Measurements from ENCODE around the gene JPH2. TPM values are rescaled to one million over a fixed set of nuclear protein-coding genes. Genes with fewer than 3 reads are reported as not detected.
"Not testable (repeated sequence)": the region's sequence is repeated elsewhere in the genome, so short reads cannot be mapped to it uniquely, and the experiment has no call there.

Gene JPH2
- 100 to 1,000 TPM in 2 of 12 donors, 10 to 100 TPM in 10; 20.5 to 116 (median 74.7) TPM for polyA plus RNA-seq (ENCODE audit: insufficient read length in 12 of 12)
- long read RNA-seq, donor 1, full-length matches to known transcripts: 6 of 6 reads
- long read RNA-seq, donor 1, partial matches to known transcripts: 0 of 6 reads
- long read RNA-seq, donor 1, other reads (novel, unspliced or antisense): 0 of 6 reads
- long read RNA-seq, donor 2, full-length matches to known transcripts: 12 of 28 reads
- long read RNA-seq, donor 2, partial matches to known transcripts: 16 of 28 reads
- long read RNA-seq, donor 2, other reads (novel, unspliced or antisense): 0 of 28 reads
- long read RNA-seq, donor 3, full-length matches to known transcripts: 11 of 16 reads
- long read RNA-seq, donor 3, partial matches to known transcripts: 5 of 16 reads
- long read RNA-seq, donor 3, other reads (novel, unspliced or antisense): 0 of 16 reads
- long read RNA-seq, donor 4, full-length matches to known transcripts: 4 of 4 reads
- long read RNA-seq, donor 4, partial matches to known transcripts: 0 of 4 reads
- long read RNA-seq, donor 4, other reads (novel, unspliced or antisense): 0 of 4 reads
- long read RNA-seq, donor 5, full-length matches to known transcripts: 21 of 31 reads
- long read RNA-seq, donor 5, partial matches to known transcripts: 10 of 31 reads
- long read RNA-seq, donor 5, other reads (novel, unspliced or antisense): 0 of 31 reads
- long read RNA-seq, donor 6, full-length matches to known transcripts: 14 of 20 reads
- long read RNA-seq, donor 6, partial matches to known transcripts: 6 of 20 reads
- long read RNA-seq, donor 6, other reads (novel, unspliced or antisense): 0 of 20 reads
- long read RNA-seq, donor 7, full-length matches to known transcripts: 14 of 14 reads
- long read RNA-seq, donor 7, partial matches to known transcripts: 0 of 14 reads
- long read RNA-seq, donor 7, other reads (novel, unspliced or antisense): 0 of 14 reads
- long read RNA-seq, donor 8, full-length matches to known transcripts: 33 of 41 reads
- long read RNA-seq, donor 8, partial matches to known transcripts: 8 of 41 reads
- long read RNA-seq, donor 8, other reads (novel, unspliced or antisense): 0 of 41 reads
- long read RNA-seq, donor 9, full-length matches to known transcripts: 5 of 42 reads
- long read RNA-seq, donor 9, partial matches to known transcripts: 37 of 42 reads
- long read RNA-seq, donor 9, other reads (novel, unspliced or antisense): 0 of 42 reads
- long read RNA-seq, donor 10, full-length matches to known transcripts: 35 of 40 reads
- long read RNA-seq, donor 10, partial matches to known transcripts: 5 of 40 reads
- long read RNA-seq, donor 10, other reads (novel, unspliced or antisense): 0 of 40 reads
- long read RNA-seq, donor 11, full-length matches to known transcripts: 8 of 8 reads
- long read RNA-seq, donor 11, partial matches to known transcripts: 0 of 8 reads
- long read RNA-seq, donor 11, other reads (novel, unspliced or antisense): 0 of 8 reads

DNA sequence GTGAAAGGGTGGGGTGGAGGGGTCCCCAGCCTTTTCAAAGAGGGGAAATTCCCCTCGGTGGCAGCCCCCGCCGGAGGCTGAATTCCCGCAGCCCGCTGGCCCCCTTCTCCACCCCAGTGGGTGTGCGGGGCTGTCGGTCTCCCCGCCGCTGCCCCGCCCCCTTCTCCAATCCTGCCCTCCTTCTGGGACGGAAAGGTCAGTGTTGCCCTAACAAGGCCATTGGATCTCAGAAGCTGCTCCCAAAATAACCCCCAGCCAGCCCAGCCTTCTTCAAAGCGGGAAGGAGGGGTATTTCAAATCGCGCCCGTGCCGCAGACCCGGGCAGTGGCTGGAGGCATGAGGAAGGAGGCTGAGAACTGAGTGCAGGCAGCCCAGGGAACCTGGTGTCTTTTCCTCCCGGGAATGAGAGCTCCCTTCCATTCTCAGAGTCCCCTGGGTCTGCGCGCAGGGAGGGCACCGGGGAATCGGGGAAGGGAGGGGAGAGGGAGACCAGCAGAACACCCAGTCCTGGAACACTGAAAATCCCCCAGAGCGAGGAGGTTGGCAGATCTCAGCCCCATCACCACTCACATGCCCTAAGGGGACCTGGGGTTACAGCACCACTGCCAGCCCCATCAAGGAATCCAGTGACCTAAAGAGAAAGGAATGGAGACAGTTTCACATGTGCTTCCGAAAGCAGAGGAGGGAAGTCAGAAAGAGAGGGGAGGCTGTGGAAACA is at the start of gene JPH2:
Gene JPH2, minus strand, starts transcription at position 135 of the 718 bp plus-strand sequence. CDS start 483 bp downstream, outside the sequence.
- DNase-seq: no peak

DNA sequence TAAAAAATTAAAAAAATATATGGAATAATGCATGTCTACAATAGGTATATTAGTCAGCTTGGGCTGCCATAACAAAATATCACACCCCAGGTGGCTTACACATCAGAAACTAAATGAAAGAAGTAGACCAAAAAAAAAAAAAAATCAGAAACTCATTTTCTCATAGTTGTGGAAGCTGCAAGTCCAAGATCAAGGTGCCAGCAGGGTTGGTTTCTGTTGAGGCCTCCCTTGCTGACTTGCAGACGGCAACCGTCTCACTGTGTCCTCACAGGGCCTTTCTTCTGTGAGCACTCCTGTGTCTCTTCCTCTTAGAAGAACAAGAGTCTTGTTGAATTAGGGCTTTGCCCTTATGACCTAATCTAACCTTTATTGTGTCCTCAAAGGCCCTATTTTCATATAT is 48.7 kb upstream of the JPH2 start:
- DNase-seq: no peak

DNA sequence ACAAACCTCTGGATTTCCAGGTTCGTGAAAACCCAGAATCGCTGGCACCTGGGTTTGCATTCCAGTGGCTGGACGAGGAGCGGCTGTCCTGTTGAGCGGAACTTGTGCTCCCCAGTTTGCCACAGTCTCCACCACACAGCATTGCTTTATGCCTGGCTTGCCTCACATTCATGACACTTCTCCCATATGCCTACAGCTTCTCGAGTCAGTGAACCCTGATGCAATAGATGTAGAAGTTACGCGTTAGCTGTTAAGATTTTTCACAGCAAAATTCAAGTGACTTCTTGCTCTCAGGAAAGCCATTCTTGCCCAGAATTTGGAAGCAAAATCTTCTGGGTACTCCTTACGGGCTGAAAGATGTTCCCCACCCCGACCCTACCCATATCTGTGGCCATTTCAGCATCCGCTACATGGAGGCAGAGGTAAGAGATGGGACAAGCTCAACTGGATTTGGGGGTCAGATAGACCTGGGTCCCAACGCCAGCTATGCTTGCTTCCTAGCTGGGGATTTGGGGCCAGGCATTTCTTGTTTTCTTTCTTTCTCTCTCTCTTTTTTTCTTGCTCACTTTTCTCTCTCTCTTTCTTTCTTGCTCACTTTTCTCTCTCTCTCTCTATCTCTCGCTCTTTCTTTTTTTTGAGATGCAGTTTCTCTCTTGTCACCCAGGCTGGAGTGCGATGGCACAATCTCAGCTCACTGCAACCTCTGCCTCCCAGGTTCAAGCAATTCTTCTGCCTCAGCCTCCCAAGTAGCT is 47.8 kb upstream of the JPH2 start:
- no peak for DNase-seq

DNA sequence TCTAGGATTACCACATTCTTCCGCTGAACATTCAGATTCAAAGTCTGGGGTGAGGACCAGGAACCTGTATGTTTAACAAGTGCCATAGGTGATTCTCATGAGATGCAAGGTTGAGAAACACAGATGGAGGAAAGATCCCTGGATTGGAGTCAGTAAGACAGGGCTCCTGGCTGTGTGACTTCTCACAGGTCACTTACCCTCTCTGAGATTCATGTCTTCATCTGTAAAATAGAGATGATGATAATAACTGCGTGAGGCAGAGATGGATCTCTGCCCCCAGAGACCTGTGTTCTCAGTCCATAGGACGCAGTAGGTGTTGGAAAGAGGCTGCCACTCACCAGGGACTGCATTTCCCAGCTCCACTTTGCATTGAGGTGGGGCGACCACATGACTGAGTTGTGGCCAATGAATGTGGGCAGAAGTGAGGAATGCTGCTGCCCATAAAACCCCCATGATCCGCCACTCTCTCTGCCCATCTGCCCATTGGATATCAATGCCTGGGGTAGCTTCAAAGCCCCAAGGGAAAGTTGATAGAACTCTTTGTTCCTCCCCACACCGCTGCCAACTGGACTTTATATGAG is 46.5 kb upstream of the JPH2 start:
- DNase-seq: no peak

DNA sequence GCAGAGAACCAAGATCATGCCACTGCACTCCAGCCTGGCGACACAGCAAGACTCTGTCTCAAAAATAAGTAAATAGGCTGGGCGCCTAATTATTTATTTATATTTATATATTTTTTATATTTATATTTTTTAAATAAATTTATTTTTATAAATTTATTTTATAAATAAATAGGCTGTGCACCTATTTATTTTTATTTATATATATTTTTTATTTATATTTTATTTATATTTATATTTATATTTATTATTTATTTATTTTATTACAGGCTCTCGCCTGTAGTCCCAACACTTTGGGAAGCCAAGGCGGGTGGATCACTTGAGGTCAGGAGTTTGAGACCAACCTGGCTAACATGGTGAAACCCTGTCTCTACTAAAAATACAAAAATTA is 45.5 kb upstream of the JPH2 start:
- not testable (repeated sequence) for DNase-seq

DNA sequence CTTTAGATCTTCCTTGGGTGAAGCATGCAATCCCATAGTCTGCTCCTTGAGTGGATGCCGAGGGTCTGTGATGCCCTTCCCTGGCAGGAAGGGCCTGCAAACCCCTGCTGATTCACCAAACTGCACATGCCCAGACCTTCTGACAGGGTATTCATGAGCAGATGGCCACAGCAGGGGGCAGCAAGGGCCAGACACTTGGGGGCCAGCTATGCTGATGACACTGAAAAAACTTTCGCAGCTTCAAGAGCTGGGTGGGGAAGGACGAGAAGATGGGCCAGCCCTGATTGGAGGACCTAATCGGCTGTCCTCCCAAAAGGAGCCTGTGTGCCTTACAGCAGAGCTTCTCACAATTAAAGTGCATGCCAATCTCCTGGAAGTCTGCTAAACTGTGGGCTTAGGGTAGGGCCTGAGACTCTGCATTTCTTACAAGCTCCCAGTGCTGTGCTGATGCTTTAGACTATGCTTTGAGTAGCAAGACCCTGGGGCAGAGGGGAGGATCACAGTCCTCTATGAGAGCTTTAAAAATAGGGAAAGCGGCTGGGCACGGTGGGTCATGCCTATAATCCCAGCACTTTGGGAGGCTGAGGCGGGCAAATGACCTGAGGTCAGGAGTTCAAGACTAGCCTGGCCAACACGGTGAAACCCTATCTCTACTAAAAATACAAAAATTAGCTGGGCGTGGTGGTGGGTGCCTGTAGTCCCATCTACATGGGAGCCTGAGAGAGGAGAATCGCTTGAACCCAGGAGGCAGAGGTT is 44.9 kb upstream of the JPH2 start:
- DNase-seq: no peak

DNA sequence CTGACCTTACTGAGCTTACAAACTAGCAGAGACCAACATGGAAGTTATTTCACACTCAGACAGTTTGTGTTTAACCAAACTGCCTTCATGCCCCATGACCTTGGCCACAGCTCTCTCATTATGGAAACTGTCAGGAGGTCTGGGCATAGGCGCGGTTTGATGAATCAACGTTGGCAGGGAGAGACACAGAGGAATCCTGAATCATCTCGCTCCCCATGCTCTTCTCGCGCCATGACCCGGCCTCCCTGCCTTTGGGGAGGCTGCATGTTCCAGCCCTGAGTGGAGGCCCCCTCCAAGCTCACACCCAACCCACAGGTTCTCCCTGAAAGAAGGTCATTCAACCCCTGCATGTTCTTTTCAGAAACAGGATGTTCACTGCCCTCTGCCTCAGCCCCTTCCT is 44.2 kb upstream of the JPH2 start:
- DNase-seq: no peak

DNA sequence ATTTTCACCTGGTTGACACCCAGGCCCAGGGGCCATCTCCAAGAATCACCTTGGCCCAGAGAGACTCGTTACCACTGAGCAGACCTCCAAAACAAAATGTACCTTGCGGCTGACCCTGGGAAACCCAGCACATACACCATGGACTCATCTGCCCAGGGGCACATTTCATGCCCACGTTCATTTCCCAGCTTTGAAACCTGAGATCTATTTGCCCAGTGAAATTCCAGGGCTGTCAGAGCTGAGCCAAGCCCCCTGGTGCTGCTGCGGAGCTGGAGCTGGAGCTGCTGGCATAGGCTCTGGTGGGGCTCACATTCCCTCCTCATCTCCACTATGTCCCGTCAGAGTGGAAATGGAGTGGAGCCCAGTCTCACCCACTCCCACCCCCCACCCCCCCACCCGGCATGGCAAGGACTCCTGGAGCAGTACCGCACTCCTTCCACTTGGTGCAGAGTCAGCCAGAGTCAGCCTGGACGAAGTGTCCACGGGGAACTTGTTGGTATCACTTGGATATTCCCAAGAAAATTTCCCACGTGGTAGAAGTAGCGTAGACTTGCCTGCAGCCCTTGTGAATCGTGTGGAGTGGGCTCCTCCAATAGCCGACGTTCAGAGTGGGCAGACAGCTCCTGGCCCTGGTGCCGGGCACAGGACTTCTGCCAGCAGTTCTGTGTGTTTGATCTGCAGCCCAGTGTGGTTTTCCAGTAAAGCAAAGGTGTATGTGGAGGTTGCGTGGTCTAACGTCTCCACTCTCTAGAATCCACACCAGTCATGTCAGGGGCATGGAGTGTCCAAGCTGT is 41.7 kb upstream of the JPH2 start:
- no peak for DNase-seq

DNA sequence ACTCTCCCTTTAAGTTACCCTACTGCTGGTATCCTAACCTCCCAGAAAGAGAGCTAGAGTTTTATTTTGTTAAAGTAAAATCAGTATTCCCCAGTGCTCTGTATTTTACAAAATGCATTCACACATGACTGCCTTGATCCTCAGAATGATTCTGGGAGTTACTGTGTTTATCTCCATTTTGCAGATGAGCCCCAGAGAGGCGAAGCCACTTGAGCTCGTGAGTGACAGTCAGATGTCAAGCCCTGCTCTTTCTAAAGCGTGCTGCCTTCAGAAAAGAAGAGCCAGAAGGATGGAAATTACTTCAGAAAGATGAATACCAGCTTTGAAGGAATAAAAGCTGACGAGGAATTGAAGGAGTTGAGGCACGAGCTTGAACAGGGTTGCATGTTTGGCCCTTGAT is 37.6 kb upstream of the JPH2 start:
- DNase-seq: no peak

DNA sequence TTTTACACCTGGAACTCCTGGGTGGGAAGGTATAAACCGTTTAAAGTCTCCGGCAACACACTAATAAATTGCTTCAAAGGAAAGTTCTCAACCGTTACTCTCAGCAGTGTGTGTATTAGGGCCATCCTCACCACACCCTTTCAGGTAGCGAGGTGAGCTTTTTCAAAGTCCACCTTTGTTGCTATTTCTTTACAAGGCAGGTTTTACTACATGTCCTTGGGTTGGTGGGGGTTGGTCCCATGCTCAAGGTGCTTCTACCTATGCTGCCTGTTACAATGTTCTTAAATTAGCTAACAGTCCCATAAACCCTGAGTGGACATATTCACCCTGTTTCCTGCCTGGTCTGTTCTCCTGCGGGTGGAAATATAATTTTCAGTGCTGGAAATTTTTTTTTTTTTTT is 36.7 kb upstream of the JPH2 start:
- DNase-seq: no peak

DNA sequence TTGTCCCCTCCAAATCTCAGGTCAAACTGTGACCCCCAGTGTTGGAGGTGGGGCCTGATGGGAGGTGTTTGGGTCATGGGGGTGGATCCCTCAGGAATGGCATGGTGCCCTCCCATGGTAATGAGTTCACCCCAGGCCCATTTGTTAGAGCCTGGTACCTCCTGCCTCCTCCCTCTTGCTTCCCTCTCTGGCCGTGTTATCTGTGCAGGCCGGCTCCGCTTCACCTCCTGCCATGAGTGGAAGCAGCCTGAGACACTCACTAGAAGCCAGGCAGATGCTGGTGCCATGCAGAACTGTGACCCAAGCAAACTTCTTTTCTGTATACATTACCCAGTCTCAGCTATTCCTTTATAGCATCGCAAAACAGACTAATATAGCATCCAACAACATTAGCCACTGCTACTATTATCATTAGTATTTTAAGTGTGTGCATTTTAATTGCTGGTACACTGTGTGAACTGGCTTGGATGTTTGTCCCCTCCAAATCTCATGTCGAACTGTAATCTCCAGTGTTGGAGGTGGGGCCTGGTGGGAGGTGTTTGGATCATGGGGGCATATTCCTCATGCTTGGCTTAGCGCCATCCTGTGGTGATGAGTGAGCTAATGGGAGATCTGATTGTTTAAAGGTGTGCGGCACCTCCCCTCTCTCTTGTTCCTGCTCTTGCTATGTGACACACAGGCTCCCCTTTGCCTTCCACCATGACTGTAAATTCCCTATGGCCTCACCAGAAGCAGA is 35.8 kb upstream of the JPH2 start:
- DNase-seq: no peak

DNA sequence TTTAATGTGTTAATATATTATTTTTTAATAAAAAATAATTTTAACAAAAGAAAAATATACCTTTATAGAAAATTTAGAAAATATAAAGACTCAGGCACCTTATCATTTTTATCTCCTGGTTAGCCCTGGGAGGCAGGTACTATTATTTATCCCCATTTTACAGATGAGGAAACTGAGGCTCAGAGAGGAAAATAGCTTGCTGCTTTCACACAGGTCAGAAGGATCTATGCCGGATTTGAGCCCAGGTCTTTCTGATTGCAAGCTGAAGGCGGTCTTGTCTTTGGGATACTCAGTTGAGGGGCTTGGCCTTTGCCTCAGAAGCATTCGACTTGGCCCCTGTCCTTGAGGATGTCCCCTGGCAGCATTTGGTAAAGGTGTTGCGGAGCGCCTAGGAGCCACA is 35.0 kb upstream of the JPH2 start:
- no peak for DNase-seq

DNA sequence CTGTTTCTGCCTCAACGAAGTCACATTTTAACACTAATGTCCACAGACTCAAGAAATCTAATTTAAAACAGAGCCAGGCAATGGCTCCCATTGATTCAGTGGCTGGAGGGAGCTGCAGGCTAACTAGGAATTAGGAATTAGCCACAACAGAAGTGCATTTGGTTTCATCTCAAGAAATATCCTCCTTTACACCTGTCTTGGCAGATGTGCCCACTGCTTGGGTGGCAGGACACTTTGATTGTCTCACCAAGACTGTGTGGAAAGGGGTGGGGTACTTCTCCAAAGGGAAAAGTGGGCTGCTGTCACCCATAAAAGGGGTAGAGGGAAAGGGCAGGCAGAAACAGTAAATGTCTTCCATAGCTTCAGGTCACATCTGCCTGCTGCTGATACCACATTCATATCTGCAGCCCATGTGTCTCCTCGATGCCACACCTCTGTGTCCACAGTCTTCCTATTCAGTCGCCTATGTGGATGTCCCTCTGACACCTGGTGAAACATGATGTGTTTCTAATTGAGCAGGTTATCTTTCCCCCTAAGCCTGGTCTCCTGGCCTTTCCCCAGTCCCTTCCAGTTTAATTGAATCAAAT is 34.5 kb upstream of the JPH2 start:
- no peak for DNase-seq

DNA sequence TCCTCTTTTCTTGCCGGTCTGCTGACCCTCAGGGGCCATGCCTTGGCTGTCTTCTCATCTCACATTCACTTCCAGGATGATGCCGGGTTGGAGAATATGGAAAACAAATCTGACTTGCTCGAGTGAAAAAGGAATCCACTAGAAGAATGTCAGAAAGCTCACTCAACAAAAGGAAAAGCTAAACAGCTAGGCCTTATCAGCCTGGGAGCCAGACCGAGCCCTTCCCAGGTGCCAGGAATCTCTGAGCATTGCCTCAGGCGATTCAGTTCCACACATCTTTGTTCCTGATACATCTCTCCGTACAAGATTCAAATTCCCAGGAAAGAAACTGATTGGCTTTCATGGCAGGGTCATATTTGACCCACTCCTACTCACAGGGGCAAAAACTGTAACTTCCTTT is 32.8 kb upstream of the JPH2 start:
- DNase-seq: no peak

DNA sequence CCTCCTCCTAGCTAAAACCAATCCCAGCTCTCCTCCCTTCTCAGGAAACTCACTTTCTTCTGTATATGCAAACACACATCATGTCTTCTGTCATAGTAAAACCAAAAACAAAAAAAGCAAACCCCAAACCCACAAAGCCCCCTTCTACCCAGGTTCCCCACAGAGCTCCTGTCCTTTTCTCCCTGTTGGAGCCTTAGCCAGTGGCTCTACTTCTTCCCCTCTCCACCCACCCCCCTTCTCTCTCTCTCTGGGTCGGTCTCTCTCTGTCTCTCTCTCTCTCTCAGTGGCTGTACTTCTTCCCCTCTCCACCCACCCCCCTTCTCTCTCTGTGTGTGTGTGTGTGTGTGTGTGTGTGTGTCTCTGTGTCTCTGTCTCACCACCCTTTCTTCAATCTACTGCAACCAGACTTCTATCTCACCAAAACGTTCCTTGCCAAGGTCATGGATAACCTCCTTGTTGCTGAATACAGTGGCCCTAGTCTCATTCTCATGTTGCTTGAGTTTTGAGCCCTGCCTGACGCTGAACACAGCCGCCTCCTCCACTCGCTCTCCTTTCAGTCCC is 32.3 kb upstream of the JPH2 start:
- DNase-seq: no peak

DNA sequence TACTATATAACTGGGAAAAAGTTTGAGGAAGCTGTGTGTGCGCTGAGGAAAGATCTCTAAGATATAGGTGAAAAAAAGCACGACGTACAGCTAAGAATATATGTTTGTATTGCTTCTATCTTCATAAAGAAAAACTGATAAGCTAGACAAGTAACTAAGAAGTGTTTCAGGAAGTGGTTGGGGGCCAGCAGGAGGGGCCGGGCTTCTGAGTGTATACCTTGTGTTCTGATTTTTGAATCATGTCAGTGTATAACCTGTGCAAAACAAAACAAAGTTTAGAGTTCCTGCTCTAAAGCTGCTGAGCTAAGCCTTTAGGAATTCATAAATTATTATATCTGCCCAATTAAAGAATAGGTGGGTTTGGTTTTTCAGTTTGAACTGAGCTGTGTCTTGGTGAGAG is 31.5 kb upstream of the JPH2 start:
- DNase-seq: no peak
